Adipocyte (in vitro differentiated cells): Measurements from ENCODE around the gene PPP6C.
"Not testable (repeated sequence)": the region's sequence is repeated elsewhere in the genome, so short reads cannot be mapped to it uniquely, and the experiment has no call there.

ENCODE experiments used
- DNase-seq: peaks from one replicate; pipeline ENCODE4 v3.0.0-alpha.2; 2015; ENCODE audit warnings: low read depth
- H3K27me3 ChIP-seq: replicated peaks from 2 replicates; pipeline ENCODE4 v1.7.0; 2013; ENCODE audit warnings: mild to moderate bottlenecking, low read length, moderate library complexity; ENCODE audit not compliant: control insufficient read depth, insufficient read depth
- H3K36me3 ChIP-seq: 2 replicates; pipeline ENCODE4 v1.7.0; 2013; ENCODE audit warnings: low read length, mild to moderate bottlenecking, moderate library complexity; ENCODE audit not compliant: control insufficient read depth, insufficient read depth, severe bottlenecking
- H3K4me1 ChIP-seq: 2 replicates; pipeline ENCODE4 v1.7.0; 2013; ENCODE audit warnings: mild to moderate bottlenecking, low read length, moderate library complexity; ENCODE audit not compliant: control insufficient read depth, insufficient read depth
- H3K4me3 ChIP-seq: 2 replicates; pipeline ENCODE4 v1.7.0; 2013; ENCODE audit warnings: mild to moderate bottlenecking, low read length, moderate library complexity
- H3K9ac ChIP-seq: 2 replicates; pipeline ENCODE4 v1.7.0; 2013; ENCODE audit warnings: mild to moderate bottlenecking, low read length, moderate library complexity
- H3K9me3 ChIP-seq: 2 replicates; pipeline ENCODE4 v1.7.0; 2013; ENCODE audit warnings: mild to moderate bottlenecking, low read length, moderate library complexity; ENCODE audit not compliant: control insufficient read depth

Gene PPP6C

GRCh38 chr9:125189361-125190289, at the start of gene PPP6C:
TSS of gene PPP6C (minus strand) at chr9:125189803. CDS start at chr9:125189718, 85 bp downstream.
- H3K9ac ChIP-seq, result peak within 1 kb of the TSS; percentile 98
- no peaks in the 10 kb centered on the region for H3K36me3 ChIP-seq
- H3K4me1 ChIP-seq, result peaks cover 31% of the 10 kb centered on the region
- H3K4me3 ChIP-seq, result peak within 1 kb of the TSS; percentile 96
- no peaks in the 10 kb centered on the region for H3K9me3 ChIP-seq
- peak; percentile 98 for DNase-seq
- no peaks in the 10 kb centered on the region for H3K27me3 ChIP-seq

GRCh38 chr9:125238915-125239446, 49.4 kb upstream of the PPP6C start:
- no peaks in the 10 kb centered on the region for H3K27me3 ChIP-seq
- peaks cover 55% of the 10 kb centered on the region for H3K36me3 ChIP-seq
- H3K4me1 ChIP-seq, result peaks cover 63% of the 10 kb centered on the region

GRCh38 chr9:125238127-125238914, 48.7 kb upstream of the PPP6C start:
- no peak for DNase-seq
- Histone ChIP-seq H3K9ac (peak overlapping the region; percentile 18), H3K4me3 (peak overlapping the region; percentile 99), H3K9me3 (no peaks in the 10 kb centered on the region), H3K27me3 (no peaks in the 10 kb centered on the region), H3K4me1 (peaks cover 63% of the 10 kb centered on the region), H3K36me3 (peaks cover 55% of the 10 kb centered on the region)

More at GRCh38 chr9:125238915-125239446, 49.4 kb upstream of the PPP6C start:
- no peaks in the 10 kb centered on the region for H3K9me3 ChIP-seq
- DNase-seq, result no peak
- peak overlapping the region; percentile 99 for H3K4me3 ChIP-seq
- H3K9ac ChIP-seq, result peak overlapping the region; percentile 96

DNA sequence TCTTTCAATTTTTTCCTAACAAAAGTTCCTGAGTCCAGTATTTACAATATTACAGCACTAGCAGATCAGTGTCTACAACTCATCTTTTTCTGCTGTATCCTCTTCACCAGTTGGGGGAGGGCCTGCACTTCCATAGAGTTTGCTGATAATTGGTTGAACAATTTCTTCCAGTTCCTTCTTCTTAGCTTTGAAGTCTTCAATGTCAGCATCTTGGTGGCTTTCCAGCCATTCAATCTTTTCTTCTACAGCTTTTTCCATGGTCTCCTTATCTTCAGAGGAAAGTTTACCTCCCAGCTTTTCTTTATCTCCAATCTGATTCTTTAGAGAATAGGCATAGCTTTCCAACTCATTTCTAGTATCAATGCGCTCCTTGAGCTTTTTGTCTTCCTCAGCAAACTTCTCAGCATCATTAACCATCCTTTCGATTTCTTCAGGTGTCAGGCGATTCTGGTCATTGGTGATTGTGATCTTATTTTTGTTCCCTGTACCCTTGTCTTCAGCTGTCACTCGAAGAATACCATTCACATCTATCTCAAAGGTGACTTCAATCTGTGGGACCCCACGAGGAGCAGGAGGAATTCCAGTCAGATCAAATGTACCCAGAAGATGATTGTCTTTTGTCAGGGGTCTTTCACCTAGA, 47.0 kb upstream of the PPP6C start:
- DNase-seq, H3K9me3 ChIP-seq, H3K27me3 ChIP-seq: not testable (repeated sequence)
- Histone ChIP-seq H3K9ac (peak overlapping the region; percentile 60), H3K4me1 (peaks cover 52% of the 10 kb centered on the region), H3K36me3 (peaks cover 59% of the 10 kb centered on the region), H3K4me3 (peak overlapping the region; percentile 99)

DNA sequence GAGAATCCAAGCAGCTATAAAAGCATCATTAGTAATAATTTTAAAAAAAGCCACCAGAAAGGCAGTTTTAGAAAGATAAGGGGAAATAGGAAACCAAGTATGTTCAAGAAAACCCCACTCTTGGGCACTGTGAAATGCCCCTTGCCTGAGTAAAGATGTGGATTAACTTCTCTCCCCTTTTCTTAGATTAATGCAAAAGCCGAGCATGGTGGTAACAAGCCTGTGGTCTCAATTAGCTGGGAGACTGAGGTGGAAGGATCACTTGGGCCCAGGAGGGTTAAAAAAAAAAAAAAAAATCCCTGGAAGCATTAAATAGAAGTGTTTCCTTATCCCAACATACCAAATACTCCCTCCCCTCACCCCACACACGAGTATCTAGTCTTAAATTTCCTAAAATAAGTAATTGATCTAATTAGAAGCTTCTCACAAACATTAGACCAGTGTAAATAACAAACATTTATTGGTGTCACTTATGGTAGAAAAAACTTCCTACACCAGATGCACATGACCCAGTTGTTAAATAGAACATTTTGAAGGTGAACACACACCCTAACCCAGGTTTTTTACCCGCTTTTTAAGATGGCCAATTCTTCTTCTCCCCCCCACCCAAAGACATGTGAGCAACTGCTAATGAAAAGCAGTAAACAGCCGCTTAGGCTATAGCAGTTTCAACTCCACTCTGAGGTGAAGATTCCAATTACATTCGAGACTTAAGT, 46.4 kb upstream of the PPP6C start:
- no peak for DNase-seq
- H3K4me1 ChIP-seq, result peaks cover 52% of the 10 kb centered on the region
- H3K4me3 ChIP-seq, result peak overlapping the region; percentile 43
- no peaks in the 10 kb centered on the region for H3K27me3 ChIP-seq
- H3K9me3 ChIP-seq, result no peaks in the 10 kb centered on the region
- H3K36me3 ChIP-seq, result peaks cover 59% of the 10 kb centered on the region
- peak overlapping the region; percentile 60 for H3K9ac ChIP-seq

- not testable (repeated sequence) for DNase-seq, H3K4me3 ChIP-seq, H3K9ac ChIP-seq, H3K9me3 ChIP-seq, H3K27me3 ChIP-seq
- H3K36me3 ChIP-seq, result peaks cover 62% of the 10 kb centered on the region
- H3K4me1 ChIP-seq, result peaks cover 48% of the 10 kb centered on the region
Observed at GRCh38 chr9:125234099-125234498, 44.5 kb upstream of the PPP6C start.

- DNase-seq, result peak; percentile 90
- Histone ChIP-seq H3K36me3 (peaks cover 59% of the 10 kb centered on the region), H3K4me1 (peaks cover 44% of the 10 kb centered on the region)
Observed at GRCh38 chr9:125233678-125234077, 44.1 kb upstream of the PPP6C start.

DNA sequence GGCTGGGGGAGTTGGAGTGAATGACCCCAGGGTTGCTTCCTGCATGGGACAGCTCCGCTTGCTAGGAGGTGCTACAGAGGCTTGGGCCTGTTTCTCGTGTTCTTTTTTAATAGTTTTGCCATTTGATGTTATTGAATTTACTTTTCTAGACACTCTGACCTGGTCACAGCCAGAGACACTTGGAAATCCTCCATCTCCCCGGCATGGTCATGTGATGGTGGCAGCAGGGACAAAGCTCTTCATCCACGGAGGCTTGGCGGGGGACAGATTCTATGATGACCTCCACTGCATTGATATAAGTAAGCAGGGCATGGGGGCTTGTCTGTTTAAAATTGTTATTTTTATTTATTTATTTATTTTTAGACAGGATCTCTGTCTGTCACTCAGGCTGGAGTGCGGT, 38.2 kb upstream of the PPP6C start:
- DNase-seq, result no peak
- Histone ChIP-seq H3K36me3 (peaks cover 23% of the 10 kb centered on the region), H3K9me3 (no peaks in the 10 kb centered on the region), H3K4me3 (no peak overlapping the region), H3K4me1 (no peaks in the 10 kb centered on the region), H3K27me3 (no peaks in the 10 kb centered on the region), H3K9ac (no peak overlapping the region)

More at GRCh38 chr9:125233678-125234077, 44.1 kb upstream of the PPP6C start:
- Histone ChIP-seq H3K4me3 (no peak overlapping the region), H3K9me3 (no peaks in the 10 kb centered on the region), H3K27me3 (no peaks in the 10 kb centered on the region), H3K9ac (no peak overlapping the region)

- peaks cover 29% of the 10 kb centered on the region for H3K36me3 ChIP-seq
- not testable (repeated sequence) for H3K27me3 ChIP-seq, DNase-seq, H3K9me3 ChIP-seq, H3K4me3 ChIP-seq, H3K9ac ChIP-seq, H3K4me1 ChIP-seq
Observed at GRCh38 chr9:125224858-125225257, 35.3 kb upstream of the PPP6C start.

DNA sequence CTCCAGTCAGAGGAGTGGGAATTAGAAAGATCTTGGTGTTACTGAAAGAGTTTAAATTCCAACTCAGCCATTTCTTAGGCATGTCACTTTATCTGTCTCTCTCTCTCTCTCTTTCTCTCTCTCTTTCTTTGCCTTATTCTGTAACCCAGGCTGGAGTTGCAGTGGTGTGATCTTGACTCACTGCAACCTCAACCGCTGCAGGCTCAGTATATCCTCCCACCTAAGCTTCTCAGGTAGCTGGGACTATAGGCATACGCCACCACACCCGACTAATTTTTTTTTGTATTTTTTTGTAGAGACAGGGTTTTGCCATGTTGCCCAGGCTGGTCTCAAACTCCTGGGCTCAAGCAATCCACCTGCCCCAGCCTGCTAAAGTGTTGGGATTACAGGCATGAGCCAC, 29.0 kb upstream of the PPP6C start:
- Histone ChIP-seq H3K27me3 (no peaks in the 10 kb centered on the region), H3K36me3 (peaks cover 28% of the 10 kb centered on the region), H3K9me3 (no peaks in the 10 kb centered on the region), H3K4me1 (no peaks in the 10 kb centered on the region), H3K9ac (no peak overlapping the region), H3K4me3 (no peak overlapping the region)
- DNase-seq, result no peak
